ENCODE data around the gene BAG3.
"Not testable (repeated sequence)": the region's sequence is repeated elsewhere in the genome, so short reads cannot be mapped to it uniquely, and the experiment has no call there.

BAG3 gene

DNA sequence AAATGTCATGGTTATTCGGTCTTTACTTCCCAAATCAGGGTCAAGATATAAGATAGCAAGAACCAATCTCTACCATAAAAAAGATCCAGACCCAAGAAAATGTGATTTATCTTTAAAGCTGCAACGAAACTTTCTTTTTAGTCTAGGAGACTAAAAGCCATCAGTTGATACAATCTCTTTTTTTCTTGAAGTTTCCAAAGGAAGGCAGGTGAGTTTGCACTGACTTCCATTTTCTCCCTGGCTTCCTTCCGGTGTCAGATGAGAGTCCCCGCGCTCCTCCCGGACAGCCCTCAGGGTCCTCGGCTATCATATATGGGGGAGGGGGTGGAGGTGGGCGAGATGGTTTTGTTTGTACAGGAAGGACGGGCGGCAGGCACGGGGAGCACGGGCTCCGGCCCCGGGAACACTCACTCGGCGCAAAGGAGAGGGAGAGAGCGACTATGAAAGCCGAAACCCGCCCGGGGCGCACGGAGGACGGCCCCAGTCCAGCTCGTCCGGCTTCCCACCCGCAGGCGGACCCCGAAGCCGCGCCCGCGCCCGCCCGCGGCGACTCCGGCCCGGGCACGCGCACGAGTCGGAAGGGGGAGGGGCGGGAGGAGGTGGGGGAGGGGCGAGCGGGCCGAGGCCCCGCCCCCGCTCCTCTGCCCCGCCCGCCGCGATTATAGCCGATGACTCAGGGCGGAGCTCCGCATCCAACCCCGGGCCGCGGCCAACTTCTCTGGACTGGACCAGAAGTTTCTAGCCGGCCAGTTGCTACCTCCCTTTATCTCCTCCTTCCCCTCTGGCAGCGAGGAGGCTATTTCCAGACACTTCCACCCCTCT is at the start of gene BAG3:
BAG3 (plus strand) TSS at position 689 of the 822 bp plus-strand sequence. CDS start 296 bp downstream, outside the sequence.
- DNase-seq (ENCODE audit: low read depth, low spot score): no peak

DNA sequence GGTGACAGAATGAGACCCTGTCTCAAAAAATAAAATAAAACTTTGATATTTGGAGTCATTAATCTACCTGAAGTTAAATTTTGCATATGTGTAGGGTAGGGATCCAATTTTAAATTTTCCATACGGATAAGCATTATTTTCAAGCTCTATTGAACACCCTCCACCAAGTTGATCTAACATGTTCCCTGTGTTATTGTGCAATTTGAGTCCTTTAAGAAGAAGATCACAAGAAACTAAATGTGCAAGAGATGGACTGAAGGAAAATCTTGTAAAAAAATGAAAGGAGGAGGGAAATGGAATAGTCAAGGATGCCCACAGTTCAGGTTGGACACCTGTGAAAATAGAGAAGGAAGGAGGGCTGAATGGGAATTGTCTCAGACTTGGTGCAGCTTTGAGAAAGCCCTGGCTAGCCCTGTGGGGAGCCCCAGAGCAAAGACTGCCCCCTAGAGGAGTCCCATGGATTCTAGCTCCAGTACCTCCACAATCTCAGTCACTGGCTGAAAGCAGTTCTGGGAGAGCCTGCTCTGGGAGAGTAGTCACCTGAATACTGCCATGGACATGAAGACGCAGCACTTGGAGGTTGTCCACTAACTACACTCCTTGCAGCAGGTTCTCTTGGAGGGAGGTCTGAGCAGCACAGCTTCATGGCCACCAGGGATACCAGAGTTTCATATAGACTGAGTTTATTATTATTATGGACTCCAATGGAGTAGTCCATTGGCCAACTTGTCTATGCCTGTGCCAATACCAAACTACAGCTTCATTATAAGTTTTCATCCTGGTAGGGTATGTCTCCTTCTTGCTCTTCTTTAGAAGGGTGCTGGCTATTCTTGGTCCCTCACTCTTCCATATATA is 48.7 kb upstream of the BAG3 start:
- DNase-seq (ENCODE audit: low read depth, low spot score): no peak

DNA sequence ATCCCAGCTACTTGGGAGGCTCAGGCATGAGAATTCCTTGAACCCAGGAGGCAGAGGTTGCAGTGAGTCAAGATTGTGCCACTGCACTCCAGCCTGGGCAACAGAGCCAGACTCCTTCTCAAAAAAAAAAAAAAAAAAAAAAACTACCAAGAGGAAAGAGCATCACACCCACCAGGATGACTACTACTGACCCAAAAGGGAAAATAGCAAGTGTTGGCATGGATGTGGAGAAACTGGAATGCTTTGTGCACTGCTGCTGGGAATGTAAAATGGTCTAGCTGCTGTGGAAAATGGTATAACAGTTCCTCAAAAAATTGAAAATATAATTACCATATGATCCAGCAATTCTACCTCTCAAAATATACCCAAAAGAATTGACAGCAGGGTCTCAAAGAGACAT is 46.7 kb upstream of the BAG3 start:
- no peak for DNase-seq (ENCODE audit: low read depth, low spot score)

DNA sequence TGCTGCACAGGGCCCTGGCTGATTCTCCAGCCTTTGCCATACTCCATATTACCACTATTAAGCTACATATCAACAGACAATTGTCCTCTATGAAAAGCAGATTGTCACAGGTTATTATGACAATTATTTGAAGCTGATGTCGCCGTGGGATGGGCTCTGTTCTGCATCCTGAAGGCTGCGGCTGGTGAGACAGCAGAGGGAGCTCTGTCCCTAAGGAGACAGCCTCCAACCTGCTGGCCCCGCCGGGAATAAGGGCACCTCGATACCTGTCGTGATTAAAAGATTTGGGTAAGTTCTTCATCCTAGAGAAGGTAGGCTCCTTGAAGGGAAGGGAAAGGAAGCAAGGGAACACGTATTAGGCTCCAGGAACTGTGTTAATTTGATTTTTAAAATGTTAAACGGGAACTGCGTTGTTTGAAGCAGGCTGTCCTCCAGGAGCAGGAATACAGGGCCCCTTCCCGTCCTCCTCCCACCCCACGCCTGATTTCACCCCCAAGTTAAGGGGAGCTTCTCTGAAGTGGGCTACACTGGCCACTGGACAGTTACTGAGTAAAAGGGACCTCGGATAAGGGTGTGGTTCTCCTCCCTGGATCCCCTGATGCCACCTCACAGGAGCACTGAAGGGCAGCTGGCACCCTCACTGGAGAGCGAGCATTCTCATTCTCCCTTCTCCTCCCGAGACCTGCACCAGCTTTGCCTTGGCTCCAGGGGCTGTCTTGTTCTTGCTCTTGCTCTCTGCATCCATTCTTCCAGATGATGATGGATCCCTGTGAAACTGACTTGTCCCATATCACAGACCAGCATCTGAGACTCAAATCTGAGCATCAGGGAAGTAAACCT is 42.6 kb upstream of the BAG3 start:
- DNase-seq (ENCODE audit: low read depth, low spot score): no peak

DNA sequence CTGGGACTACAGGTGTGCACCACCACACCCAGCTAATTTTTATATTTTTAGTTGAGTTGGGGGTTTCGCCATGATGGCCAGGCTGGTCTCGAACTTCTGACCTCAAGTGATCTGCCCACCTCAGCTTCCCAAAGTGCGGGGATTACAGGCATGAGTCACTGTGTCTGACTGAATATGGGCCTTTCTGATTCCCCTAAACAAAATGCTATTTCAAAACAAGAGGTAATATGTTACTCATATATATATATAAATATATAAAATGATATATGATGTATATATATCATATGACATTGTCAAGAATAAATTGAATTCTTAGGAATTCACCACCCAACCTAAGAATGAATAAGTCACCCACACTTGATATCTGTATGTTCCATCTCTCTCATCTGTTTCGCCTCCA is 41.7 kb upstream of the BAG3 start:
- no peak for DNase-seq (ENCODE audit: low read depth, low spot score)

DNA sequence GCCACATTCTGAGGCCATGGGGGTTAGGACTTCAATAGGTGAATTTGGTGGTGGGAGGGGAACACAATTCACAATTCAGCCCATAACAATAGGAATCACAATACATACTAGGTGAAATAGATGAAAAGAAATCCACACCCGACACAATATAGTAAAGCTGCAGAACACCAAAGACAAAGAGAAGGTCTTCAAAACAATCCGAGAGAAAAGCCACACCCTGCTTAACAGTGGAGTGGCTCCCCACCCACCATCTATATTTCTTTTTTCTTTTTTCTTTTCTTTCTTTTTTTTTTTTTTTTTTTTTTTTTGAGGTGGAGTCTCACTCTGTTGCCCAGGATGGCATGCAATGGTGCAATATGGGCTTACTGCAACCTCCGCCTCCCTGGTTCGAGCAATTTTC is 39.7 kb upstream of the BAG3 start:
- no peak for DNase-seq (ENCODE audit: low read depth, low spot score)

DNA sequence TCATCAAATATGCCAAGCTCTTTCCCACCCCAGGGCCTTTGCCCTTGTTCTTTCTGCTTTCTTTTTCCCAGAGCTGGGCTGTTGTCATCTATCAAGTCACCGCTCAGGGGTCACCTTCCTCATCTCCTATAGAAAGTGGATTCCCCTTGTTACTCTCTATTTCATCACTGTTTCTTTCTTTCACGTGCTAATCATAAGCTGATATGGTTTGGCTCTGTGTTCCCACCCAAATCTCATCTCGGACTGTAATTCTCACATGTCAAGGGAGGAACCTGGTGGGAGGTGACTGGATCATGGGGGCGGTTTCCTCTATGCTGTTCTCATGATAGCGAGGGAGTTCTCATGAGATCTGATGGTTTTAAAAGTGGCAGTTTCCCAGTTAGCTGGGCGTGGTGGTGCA is 37.4 kb upstream of the BAG3 start:
- DNase-seq (ENCODE audit: low read depth, low spot score): no peak

DNA sequence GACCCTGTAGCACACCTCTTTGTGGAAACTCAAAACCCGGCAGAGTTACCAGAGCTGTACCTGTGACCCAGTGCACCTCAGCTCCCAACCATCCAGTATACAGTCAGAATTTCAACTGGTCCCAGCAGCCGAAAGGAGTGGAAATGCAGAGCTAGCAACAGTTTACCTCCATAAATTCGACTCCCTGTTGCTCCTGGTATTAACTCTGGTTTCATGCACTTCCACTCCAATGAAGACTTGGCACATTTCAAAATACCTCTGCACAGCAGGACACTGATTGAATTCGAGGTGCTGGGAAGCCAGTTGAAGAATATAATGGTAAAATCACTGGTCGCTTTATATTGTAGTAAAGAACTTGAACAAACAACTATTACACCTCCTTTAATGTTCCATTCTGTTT is 36.5 kb upstream of the BAG3 start:
- DNase-seq (ENCODE audit: low read depth, low spot score): no peak

DNA sequence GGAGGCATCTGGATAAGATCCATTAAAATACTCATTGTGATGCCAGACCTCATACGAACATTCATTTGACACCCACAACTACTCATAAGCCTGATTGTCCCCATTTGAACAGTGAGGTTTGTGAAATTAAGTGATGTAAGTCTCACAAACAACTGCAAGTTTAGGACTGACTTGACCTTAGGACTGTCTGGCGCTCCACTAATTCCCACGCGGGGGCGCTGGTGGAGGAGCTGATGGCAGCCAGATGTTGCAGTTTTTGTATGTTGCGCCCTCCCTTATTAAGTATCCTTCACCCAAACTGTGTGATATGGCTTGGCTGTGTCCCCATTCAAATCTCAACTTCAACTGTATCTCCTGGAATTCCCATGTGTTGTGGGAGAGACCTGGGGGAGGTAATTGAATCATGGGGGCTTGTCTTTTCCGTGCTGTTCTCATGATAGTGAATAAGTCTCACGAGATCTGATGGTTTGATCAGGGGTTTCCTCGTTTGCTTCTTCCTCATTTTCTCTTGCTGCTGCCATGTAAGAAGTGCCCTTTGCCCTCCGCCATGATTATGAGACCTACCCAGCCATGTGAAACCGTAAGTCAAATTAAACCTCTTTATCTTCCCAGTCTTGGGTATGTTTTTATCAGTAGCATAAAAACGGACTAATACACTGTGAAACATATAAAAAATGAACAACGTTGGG is 34.2 kb upstream of the BAG3 start:
- no peak for DNase-seq (ENCODE audit: low read depth, low spot score)

DNA sequence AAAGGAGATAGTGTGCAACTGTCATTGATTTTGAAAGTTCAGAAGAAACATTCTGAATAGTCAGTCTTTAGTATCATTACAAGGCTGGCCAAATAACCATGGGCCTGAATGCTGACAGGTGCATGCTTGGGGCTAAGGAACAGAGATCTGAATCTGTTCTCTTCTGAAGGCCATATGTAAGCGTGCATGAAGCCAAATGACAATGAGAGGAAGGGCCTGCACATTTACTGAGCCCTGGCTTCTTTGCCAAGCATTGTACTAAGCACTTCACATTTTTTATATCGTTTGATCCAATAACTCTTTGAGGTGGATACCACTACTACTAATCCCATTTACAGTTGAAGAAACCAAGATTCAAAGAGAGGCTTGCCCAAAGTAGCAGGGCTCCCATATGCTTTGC is 32.0 kb upstream of the BAG3 start:
- no peak for DNase-seq (ENCODE audit: low read depth, low spot score)

DNA sequence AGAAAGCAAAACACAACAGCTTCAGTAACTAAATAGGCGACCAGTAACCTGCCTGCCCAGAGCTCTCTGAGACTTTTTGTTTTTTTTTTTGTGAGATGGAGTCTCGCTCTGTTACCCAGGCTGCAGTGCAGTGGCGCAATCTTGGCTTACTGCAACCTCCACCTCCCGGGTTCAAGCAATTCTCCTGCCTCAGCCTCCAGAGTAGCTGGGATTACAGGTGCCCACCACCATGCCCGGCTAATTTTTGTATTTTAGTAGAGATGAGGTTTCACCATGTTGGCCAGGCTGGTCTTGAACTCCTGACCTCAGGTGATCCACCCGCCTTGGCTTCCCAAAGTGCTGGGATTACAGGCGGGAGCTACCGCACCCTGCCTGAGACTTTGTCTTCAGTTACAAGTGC is 31.4 kb upstream of the BAG3 start:
- DNase-seq (ENCODE audit: low read depth, low spot score): not testable (repeated sequence)

DNA sequence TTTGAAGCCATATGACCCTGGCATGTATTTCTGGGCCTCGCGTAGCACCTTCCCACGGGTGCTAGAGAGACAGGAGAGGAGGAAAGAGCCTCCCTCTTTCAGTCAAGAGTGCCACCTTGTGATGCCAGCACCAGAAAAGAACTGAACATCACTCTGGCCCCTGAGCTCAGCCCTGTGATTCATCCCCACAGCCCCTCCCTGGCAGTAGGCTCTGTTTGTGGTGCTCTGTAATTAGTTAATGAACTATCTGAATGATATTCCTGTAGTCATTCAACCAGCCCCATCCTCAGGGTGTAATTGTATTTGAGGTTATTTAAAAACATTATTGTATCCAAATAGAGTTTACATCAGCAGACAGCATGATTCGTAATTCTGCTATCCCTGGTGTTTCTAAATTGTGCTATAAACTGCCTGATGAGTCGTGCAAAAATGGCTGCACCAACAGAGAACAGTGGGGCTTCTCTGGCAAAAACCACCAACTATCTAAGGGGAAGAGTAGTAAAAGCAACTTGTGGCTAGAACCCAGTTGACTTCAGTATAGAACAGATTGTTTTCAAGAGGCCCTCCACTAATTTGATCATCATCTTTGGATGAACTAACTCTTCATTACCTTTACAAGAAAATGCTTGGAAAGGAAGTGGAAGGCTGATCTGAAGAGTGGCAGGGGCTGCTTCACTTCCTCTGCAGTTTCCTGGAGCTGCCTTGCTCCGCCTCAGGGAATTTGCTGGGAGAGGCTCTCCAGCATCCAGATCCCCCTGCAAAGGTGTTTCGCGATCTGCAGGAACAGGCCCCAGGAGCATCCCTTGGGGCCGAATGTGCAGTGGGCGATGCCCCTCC is 30.7 kb upstream of the BAG3 start:
- DNase-seq (ENCODE audit: low read depth, low spot score): no peak

DNA sequence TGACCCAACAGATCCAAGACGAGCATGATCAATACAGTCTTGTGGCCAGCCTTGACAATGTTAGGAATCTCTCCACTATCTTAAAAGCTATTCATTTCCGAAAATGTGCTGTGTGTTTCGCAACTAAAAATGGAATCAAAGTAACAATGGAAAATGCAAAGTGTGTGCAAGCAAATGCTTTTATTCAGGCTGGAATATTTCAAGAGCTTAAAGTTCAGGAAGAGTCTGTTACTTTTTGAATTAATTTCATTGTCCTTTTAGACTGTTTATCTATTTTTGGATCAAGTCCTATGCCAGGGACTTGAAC is 30.1 kb upstream of the BAG3 start:
- DNase-seq (ENCODE audit: low read depth, low spot score): no peak

DNA sequence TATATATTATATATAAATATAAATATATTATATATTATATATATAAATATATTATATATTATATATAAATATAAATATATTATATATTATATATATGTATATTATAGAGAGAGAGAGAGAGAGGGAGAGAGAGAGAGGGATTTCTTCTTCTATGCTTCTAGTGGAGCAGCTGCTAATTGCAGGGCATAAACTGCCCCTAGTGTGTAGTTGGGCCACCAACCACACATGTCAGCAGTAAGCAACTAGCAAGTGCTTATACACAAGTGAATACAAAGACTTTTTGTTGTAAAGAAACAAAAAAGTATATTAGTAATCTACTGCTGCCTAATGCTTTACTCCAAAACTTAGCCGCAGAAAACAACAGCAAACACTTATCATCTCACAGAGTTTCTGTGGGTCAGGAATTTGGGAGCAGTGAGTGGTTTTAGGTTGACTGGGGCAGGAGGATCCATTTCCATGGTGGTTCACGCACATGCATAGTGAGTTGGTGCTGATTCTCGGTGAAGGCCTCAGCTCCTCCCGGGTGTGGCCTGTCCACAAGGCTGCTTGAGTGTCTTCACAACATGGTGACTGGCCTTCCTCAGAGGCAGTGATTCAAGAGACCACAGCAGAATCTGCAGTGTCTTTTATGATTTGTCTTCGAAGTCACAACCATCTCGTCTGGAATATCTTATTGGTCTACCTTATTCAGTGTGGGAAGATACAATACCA is 25.5 kb upstream of the BAG3 start:
- DNase-seq (ENCODE audit: low read depth, low spot score): no peak

DNA sequence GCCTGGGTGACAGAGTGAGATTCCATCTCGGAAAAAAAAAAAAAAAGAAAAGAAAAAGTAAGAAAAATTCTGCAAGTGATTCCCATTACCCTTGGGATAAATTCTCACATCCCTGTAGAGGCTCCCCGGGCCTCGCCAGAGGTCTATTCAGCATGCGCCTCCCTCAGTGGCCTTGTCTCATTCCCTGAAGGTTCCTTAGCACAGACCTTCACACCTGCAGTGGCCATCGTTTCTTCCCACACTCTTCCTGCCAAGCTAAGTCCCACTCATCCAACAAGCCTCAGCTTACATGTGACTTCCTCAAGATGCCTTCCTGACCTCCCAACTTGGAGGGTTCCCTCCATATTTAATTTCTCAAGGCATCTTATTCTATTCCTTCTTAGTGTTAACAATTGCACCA is 20.9 kb upstream of the BAG3 start:
- DNase-seq (ENCODE audit: low read depth, low spot score): no peak

DNA sequence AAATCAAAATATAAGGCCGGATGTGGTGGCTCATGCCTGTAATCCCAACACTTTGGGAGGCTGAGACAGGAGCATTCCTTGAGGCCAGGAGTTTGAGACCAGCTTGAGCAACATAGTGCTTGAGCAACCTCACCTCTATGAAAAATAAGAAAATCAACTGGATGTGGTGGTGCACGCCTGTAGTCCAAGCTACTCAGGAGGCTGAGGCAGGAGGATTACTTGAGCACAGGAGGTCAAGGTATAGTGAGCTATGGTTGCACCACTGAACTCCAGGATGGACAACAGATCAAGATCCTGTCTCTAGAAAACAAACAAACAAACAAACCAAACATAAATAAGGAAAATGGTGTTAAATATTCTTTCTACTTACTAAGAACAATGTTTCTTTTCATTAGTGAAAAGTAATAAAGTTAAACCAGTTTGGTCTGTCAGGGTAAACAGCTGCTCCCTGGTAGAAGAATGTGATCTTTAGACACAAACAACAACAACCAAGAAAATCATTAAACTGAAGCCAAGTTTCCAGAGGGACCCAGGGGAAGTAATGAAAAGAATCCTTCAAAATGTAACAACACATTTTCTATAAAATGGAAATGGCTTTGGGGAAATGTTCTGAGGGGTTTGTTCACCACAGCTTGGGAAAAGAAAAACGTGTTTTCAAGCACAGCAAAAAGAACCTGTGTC is 17.5 kb upstream of the BAG3 start:
- no peak for DNase-seq (ENCODE audit: low read depth, low spot score)

DNA sequence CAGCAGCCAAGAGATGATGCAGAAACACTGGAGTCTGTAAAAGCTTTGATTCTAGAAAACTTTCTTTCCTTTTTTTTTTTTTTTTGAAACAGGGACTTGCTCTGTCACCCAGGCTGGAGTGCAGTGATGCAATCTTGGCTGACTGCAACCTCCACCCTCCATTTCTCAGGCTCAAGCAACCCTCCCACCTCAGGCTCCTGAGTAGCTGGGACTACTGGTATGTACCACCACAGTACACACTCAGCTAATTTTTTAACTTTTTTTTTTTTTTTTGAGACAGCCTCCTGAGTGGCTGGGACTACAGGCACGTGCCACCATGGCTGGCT is 17.0 kb upstream of the BAG3 start:
- DNase-seq (ENCODE audit: low read depth, low spot score): no peak

DNA sequence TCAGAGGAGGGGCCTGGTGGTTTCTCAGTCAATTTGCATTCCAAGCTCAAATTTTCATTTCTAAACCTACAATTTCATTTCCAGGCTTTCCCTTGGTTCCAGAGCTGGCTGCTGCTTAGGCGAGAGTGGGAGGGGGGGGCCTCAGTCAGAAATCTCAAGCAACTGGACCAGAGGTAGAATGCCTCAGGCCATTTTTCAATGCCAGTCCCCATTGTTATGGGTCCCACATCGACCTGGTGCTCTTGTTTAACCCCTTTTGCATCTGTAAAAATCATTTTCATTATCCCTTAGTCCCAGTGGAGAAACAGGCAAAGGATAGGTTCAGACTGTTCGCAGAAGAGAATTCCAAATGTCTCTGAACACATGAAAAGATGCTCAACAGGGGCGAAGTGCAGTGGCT is 13.5 kb upstream of the BAG3 start:
- no peak for DNase-seq (ENCODE audit: low read depth, low spot score)

DNA sequence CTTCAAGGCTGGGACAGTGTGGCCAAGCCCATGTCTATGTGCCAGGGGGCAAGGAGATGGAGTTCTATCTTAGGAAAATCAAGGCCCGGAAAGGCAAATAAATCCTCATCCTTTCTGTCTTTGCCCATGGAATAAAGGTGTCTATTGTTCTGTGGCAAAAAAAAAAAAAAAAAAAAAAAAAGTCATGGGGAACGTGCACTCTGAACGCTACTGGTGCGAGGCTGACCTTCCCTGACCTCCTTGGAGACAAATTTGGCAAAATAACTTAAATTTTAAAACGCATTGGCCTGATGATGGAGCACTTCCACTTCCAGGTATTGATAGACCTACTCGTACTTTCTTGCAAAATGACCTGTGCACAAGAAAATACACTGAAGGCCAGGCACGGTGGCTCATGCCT is 12.2 kb upstream of the BAG3 start:
- no peak for DNase-seq (ENCODE audit: low read depth, low spot score)

DNA sequence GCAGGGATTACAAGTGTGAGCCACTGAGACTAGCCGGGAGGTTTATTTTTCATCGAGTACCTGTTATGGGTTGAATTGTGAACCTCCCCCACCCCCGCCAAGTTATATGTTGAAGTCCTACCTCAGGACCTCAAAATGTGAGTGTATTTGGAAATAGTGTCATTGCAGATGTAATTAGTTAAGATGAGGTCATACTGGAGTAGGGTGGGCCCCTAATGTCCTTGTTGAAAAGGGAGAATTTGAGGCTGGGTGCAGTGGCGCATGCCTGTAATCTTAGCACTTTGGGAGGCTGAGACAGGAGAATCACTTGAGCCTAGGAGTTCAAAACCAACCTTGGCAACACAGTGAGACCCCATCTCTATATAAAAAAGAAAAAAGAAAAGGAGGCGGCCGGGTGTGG is 10.8 kb upstream of the BAG3 start:
- DNase-seq (ENCODE audit: low read depth, low spot score): no peak
